Measurements from ENCODE around the gene PNLDC1.
"Not testable (repeated sequence)": the region's sequence is repeated elsewhere in the genome, so short reads cannot be mapped to it uniquely, and the experiment has no call there.

The PNLDC1 gene

GRCh38 chr6:159860482-159860881 lies 60.4 kb downstream of the PNLDC1 start:
- no peak for TF ChIP-seq POLR2A (IDR thresholded peaks at IDR 0.05; ENCODE audit: low read depth, low read length)
- TF ChIP-seq TAF1 (IDR thresholded peaks at IDR 0.05; ENCODE audit: borderline replicate concordance, low read depth, low read length): no peak
- no peak for TF ChIP-seq POLR2AphosphoS5 (IDR thresholded peaks at IDR 0.05; ENCODE audit: low read depth, low read length)
- FAIRE-seq (no peak), DNase-seq (ENCODE audit: insufficient read length) (no peak)

GRCh38 chr6:159862103-159862502 lies 62.0 kb downstream of the PNLDC1 start:
- FAIRE-seq: no peak
- TF ChIP-seq POLR2AphosphoS5 (IDR thresholded peaks at IDR 0.05; ENCODE audit: low read depth, low read length) (no peak), POLR2A (IDR thresholded peaks at IDR 0.05; ENCODE audit: low read depth, low read length) (no peak), TAF1 (IDR thresholded peaks at IDR 0.05; ENCODE audit: borderline replicate concordance, low read depth, low read length) (no peak)

DNA sequence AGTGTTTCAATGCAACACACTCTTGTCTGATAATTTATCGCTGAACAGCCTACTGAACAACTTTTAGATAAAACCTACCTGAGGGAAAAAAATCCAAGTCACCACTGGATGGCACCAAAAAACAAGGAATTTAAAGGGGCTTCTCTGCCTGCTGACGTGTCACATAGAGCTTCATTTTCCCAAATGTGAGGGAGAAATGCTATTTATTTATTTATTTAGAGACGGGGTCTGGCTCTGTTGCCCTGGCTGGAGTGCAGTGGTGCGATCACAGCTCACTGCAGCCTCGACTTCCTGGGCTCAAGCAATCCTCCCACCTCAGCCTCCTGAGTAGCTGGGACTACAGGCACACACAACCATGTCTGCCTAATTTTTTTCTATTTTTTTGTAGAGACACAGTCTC lies 63.3 kb downstream of the PNLDC1 start:
- FAIRE-seq; DNase-seq (ENCODE audit: insufficient read length): not testable (repeated sequence)

More at GRCh38 chr6:159862103-159862502, 62.0 kb downstream of the PNLDC1 start:
- DNase-seq (ENCODE audit: insufficient read length): no peak

- DNase-seq (ENCODE audit: insufficient read length): no peak
- FAIRE-seq: no peak
- no peak for TF ChIP-seq POLR2A (IDR thresholded peaks at IDR 0.05; ENCODE audit: low read depth, low read length)
- TF ChIP-seq TAF1 (IDR thresholded peaks at IDR 0.05; ENCODE audit: borderline replicate concordance, low read depth, low read length): no peak
- TF ChIP-seq POLR2AphosphoS5 (IDR thresholded peaks at IDR 0.05; ENCODE audit: low read depth, low read length): no peak
Observed at GRCh38 chr6:159865226-159865920, 65.3 kb downstream of the PNLDC1 start.

GRCh38 chr6:159866286-159867247 lies 66.5 kb downstream of the PNLDC1 start:
- TF ChIP-seq POLR2A (IDR thresholded peaks at IDR 0.05; ENCODE audit: low read depth, low read length): no peak
- TF ChIP-seq TAF1 (IDR thresholded peaks at IDR 0.05; ENCODE audit: borderline replicate concordance, low read depth, low read length): no peak
- no peak for TF ChIP-seq POLR2AphosphoS5 (IDR thresholded peaks at IDR 0.05; ENCODE audit: low read depth, low read length)
- FAIRE-seq: no peak

More at GRCh38 chr6:159866286-159867247, 66.5 kb downstream of the PNLDC1 start:
- DNase-seq (ENCODE audit: insufficient read length): no peak
